SK-N-SH (cell line): ENCODE results near the gene ARID1B.

Experiments
- CTCF ChIP-seq: fragments of 200-600 bp; sonication (generic); IDR thresholded peaks from 2 replicates; pipeline ENCODE4 v1.6.1; 2017; ENCODE audit warnings: antibody characterized with exemption, mild to moderate bottlenecking, moderate library complexity
- MAX ChIP-seq: IDR thresholded peaks from 2 replicates; pipeline ENCODE4 v1.4.0; 2012; ENCODE audit warnings: low read depth
- POLR2AphosphoS5 ChIP-seq: IDR thresholded peaks from 2 replicates; pipeline ENCODE4 v1.6.1; 2012; ENCODE audit warnings: low read depth, low read length
- RCOR1 ChIP-seq: fragments of 150-350 bp; IDR thresholded peaks from 2 replicates; pipeline ENCODE4 v1.6.1; 2017; ENCODE audit warnings: antibody characterized with exemption, low read length
- SIN3A ChIP-seq: IDR thresholded peaks from 2 replicates; pipeline ENCODE4 v1.6.1; 2012; ENCODE audit warnings: low read depth, mild to moderate bottlenecking, low read length, moderate library complexity, borderline replicate concordance
- SMC3 ChIP-seq: IDR thresholded peaks from 2 replicates; pipeline ENCODE4 v1.6.1; 2012; ENCODE audit warnings: low read depth, low read length, improper control_type of control experiment
- TAF1 ChIP-seq: IDR thresholded peaks from 2 replicates; pipeline ENCODE4 v1.6.1; 2012; ENCODE audit warnings: low read depth, mild to moderate bottlenecking, low read length, moderate library complexity, borderline replicate concordance

- TF ChIP-seq CTCF (no peak), POLR2AphosphoS5 (no peak), TAF1 (no peak), SIN3A (no peak), MAX (no peak), RCOR1 (no peak), SMC3 (no peak)
These were observed 121.9 kb downstream of the ARID1B start for GRCh38 chr6:156899071-156899470.
